IMR-90 (cell line): ENCODE data around the gene SFR1. TPM values are rescaled to one million over a fixed set of nuclear protein-coding genes. Genes with fewer than 3 reads are reported as not detected.

Experiments
- BHLHE40 ChIP-seq: fragments of 150-350 bp; IDR thresholded peaks from 2 replicates; pipeline ENCODE4 v1.6.1; 2016; ENCODE audit warnings: mild to moderate bottlenecking, low read depth, low read length
- CTCF ChIP-seq: conservative IDR thresholded peaks from 2 replicates; pipeline ENCODE4 v1.5.1; 2012; ENCODE audit warnings: mild to moderate bottlenecking, low read depth, low read length, improper control_type of control experiment
- polyA plus RNA-seq, 3 experiments: library from polyadenylated mRNA; depleted of rRNA; stranded (reverse); fragments of >200 nt; gene quantifications; 2 replicates each; pipeline ENCODE4 v1.2.3, GENCODE V29; 2012; ENCODE audit warnings: low replicate concordance in 1 of 3
- total RNA-seq: library from RNA; depleted of rRNA; stranded (reverse); fragments of >200 nt; gene quantifications from 2 replicates; pipeline ENCODE4 v1.2.3, GENCODE V29; 2012

Gene SFR1
- total and polyA plus RNA-seq, 2 of the 4 experiments (the other 2 are of a cell fraction), result 1.6 to 2.3 TPM

GRCh38 chr10:104120903-104121484 lies 977 bp upstream of the SFR1 start (continued):
- TF ChIP-seq CTCF, result no peak
- 0 out of 2 replicates have a peak, but pooled peaks have one; percentile 15 for TF ChIP-seq BHLHE40
